ENCODE results near the gene ZSWIM5. TPM values are rescaled to one million over a fixed set of nuclear protein-coding genes. Genes with fewer than 3 reads are reported as not detected.
"Not testable (repeated sequence)": the region's sequence is repeated elsewhere in the genome, so short reads cannot be mapped to it uniquely, and the experiment has no call there.

ZSWIM5 gene
- total RNA-seq, 1 donor from 2014 or later: 0.79 TPM

DNA sequence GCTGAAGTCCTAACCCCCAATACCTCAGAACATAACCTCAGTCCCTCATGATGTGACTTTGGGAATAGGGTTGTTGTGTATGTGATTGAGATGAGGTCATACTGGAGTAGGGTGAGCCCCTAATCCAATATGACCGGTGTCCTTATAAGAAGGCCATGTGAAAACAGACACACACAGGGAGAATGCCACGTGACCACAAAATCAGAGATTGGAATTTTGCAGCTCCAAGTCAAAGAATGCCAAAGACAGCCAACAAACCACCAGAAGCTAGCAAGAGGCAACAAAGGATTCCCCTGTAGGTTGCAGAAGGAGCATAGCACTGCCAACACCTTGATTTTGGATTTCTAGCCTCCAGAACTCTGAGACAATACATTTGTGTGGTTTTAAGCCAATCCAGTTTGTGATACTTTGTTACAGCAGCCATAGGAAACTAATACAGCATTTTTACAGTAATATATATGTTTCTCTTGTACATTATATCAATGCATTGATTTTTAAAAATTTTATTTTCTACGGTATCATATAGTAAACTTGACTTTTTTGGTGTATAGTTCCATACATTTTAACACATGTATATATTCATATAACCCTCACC lies 5.4 kb downstream of the ZSWIM5 start:
- DNase-seq: no peak

- DNase-seq: no peak
These were observed 6.0 kb downstream of the ZSWIM5 start for GRCh38 chr1:45200435-45200834.

- DNase-seq: no peak
These were observed 8.2 kb downstream of the ZSWIM5 start for GRCh38 chr1:45198185-45198584.

GRCh38 chr1:45196863-45197262 lies 9.5 kb downstream of the ZSWIM5 start:
- no peak for DNase-seq

- no peak for DNase-seq
These were observed 15.0 kb downstream of the ZSWIM5 start for GRCh38 chr1:45191418-45191783.

- DNase-seq: no peak
These were observed 18.7 kb downstream of the ZSWIM5 start for GRCh38 chr1:45187725-45188124.

DNA sequence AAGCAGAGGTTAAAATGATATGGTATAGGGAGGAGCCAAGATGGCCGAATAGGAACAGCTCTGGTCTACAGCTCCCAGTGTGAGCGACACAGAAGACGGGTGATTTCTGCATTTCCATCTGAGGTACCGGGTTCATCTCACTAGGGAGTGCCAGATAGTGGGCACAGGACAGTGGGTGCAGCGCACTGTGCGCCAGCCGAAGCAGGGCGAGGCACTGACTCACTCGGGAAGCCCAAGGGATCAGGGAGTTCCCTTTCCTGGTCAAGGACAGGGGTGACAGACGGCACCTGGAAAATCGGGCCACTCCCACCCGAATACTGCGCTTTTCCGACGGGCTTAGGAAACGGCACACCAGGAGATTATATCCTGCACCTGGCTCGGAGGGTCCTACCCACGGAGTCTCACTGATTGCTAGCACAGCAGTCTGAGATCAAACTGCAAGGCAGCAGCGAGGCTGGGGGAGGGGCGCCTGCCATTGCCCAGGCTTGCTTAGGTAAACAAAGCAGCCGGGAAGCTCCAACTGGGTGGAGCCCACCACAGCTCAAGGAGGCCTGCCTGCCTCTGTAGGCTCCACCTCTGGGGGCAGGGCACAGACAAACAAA lies 26.4 kb downstream of the ZSWIM5 start:
- DNase-seq: not testable (repeated sequence)

DNA sequence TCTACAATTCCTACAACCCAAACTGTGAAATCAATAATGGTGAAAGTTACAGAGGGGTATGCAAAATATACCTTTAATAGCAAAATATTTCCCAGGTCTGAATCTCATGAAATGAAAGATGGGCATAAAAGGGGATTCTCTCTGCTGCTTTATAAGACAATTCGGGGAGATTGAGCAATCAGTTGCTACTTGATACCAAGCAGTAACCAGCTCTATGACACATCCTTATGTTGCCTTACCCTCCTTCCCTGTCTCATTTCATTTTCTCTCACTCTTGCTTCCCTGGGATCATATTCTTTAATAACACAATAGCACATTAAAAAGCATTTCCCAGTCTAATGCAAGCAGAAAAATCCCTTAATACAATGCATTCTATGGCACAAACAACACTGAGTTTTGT lies 29.0 kb downstream of the ZSWIM5 start:
- no peak for DNase-seq

- no peak for DNase-seq
These were observed 33.6 kb downstream of the ZSWIM5 start for GRCh38 chr1:45172764-45173163.

DNA sequence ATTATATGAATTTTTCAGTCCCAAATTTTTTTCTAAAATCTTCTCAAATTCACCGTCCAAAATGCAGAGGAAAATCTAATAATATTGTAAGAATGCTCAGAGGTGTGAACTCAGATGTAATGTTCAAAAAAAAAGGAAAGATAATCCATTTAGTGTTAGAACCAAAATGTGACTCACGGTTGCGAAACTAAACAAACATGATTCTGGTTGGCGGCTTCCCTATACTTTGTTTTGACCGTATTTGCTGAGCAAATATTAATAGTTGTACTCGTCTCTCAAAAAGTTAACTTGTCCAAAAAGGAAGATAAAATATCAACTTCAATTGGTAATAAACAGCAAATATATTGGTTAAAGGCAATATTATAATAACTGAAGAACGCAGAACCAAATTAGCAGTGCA lies 34.4 kb downstream of the ZSWIM5 start:
- DNase-seq: no peak

DNA sequence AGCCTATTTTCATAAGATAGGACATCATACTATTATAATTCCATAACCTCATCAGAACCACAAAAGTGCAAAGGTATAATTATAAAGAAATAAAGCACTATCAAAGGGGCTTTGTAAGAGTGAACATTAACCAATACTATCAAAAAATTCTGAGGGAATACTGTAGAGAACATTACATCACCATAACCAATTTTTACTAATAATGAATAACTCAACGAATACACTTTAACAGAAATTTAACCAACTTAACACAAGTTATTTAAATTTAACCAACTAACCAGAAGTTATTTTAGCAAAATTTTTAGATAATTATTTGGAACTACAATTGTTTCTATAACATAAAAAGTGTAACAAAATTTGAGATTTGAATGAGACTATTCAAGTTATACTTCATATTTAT lies 34.8 kb downstream of the ZSWIM5 start:
- DNase-seq: no peak

GRCh38 chr1:45170151-45170742 lies 36.2 kb downstream of the ZSWIM5 start:
- no peak for DNase-seq

- DNase-seq: not testable (repeated sequence)
These were observed 38.5 kb downstream of the ZSWIM5 start for GRCh38 chr1:45167947-45168346.

- not testable (repeated sequence) for DNase-seq
These were observed 42.1 kb downstream of the ZSWIM5 start for GRCh38 chr1:45164307-45164706.

DNA sequence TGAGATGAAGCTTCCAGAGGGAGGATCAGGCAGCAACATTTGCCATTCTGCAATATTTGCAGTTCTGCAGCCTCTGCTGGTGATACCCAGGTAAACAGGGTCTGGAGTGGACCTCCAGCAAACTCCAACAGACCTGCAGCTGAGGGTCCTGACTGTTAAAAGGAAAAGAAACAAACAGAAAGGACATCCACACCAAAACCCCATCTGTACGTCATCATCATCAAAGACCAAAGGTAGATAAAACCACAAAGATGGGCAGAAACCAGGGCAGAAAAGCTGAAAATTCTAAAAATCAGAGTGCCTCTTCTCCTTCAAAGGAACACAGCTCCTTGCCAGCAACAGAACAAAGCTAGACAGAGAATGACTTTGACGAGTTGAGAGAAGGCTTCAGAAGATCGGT lies 43.3 kb downstream of the ZSWIM5 start:
- DNase-seq: not testable (repeated sequence)

GRCh38 chr1:45162041-45163035 lies 44.1 kb downstream of the ZSWIM5 start:
- DNase-seq: not testable (repeated sequence)

- no peak for DNase-seq
These were observed 50.4 kb downstream of the ZSWIM5 start for GRCh38 chr1:45155957-45156356.

DNA sequence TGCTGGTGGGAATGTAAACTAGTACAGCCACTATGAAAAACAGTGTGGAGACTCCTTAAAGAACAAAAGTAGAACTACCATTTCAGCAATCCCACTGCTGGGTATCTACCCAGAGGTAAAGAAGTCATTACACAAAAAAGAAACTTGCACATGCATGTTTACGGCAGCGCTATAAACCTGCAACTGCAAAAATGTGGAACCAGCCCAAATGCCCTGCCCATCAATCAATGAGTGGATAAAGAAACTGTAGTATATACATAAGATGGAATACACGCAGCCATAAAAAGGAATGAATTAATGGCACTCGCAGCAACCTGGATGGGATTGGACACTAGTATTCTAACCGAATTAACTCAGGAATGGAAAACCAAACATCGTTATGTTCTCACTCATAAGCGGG lies 51.0 kb downstream of the ZSWIM5 start:
- DNase-seq: no peak

DNA sequence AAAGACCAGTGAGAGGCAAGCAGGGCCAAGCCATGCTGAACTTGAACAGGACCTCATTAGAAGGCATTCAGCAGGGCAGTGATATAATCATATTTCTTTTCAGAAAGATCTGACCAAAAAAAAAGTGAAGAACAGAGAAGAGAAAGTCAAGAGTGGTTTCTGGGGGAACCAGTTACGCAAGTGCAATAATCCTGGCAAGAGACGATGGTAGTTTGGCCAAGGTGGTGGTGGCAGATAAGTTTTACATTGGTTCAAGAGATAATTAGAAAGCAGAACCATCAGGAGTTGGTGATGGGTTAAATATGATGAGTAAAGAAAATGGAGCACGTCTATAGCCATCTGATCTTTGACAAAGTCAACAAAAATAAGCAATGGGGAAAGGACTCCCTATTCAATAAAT lies 54.3 kb downstream of the ZSWIM5 start:
- no peak for DNase-seq

DNA sequence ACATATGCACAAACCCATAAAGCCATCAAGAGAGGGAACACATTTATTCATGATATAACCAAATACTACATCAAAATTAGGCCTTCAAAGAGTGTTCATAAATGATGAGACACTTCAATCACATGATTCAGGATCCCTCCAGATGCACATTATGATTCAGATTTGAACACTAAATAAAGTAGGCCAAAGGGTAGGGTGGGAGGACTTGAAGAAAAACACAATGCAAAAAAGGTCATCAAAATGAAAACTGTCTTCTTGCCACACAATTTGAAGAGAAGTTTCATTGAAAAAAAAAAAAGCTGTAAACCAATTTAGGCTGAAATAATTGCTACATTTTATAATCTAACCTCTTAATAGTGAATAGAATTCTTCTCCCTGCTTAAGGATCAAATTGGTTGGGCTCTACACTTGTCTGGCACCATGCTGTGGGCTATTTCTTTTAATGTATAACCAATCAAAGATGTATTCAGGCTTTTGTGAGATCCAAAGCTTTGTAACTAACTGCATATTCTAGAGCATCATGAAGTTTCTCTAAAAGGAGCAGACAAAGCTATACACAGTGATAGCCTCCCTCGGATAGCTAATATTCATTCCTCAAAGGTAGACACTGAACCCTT lies 58.1 kb downstream of the ZSWIM5 start:
- DNase-seq: no peak

GRCh38 chr1:45146833-45147232 lies 59.6 kb downstream of the ZSWIM5 start:
- DNase-seq: no peak

DNA sequence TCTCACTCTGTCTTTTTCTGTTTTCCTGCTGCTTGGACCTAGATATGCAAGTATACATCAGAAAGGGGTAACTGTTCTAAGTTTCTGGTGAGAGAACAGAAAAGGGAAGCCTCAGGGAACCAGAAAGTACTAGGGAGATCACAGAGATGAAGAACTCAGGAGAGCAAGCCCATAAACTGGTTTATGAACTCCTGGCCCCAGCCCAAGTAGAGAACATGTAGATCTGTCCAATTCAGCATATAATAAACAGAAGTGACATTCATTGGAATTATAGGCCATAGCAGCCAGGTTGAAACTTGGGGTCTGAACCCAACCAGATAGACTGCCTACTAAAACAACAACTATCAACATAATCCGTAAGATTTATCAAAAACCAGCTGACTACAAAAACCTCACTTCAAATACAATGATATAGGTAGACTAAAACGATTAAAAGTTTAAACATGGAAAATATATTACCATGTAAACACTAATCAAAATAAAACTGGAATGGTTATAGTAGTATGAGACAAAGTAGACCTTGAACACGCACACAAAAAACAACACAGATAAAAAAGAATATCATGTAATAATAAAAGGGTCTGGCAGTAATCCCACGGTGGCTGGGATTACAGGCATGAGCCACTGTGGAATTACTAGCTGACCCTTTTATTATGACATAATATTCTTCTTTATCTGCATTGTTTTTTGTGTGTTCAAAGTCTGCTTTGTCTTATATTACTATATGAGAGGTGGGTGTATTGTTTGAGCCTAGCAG lies 65.0 kb downstream of the ZSWIM5 start:
- no peak for DNase-seq

All from skin of body (tissue), 2 donors.